A549 (cell line): ENCODE results near the gene CCNJ.
A peak's percentile ranks its signal among the peaks of the same experiment; 100 is the strongest.

Experiments
- CBX2 ChIP-seq: fragments of 200-600 bp; sonication (generic); IDR thresholded peaks from 2 replicates; pipeline ENCODE4 v1.6.1; 2016; ENCODE audit warnings: low read depth, mild to moderate bottlenecking, borderline replicate concordance
- EP300 ChIP-seq, 2 experiments: fragments of >200 bp; sonication (Bioruptor Twin); formaldehyde crosslinking; IDR thresholded peaks; 2 replicates in 1 of 2; 3 replicates in 1 of 2; pipeline ENCODE4 v1.6.1; 2016 to 2017
- ESRRA ChIP-seq: fragments of 150-350 bp; IDR thresholded peaks from 2 replicates; pipeline ENCODE4 v1.6.1; 2014; ENCODE audit warnings: mild to moderate bottlenecking, low read length, borderline replicate concordance
- HOXA7 ChIP-seq: fragments of 250-450 bp; sonication (Bioruptor Pico); IDR thresholded peaks from 2 replicates; pipeline ENCODE4 v1.5.0; 2020; ENCODE audit warnings: mild to moderate bottlenecking, moderate library complexity
- JUNB ChIP-seq: fragments of >200 bp; sonication (Bioruptor Twin); formaldehyde crosslinking; IDR thresholded peaks from 2 replicates; pipeline ENCODE4 v1.6.1; 2016
- KDM5A ChIP-seq: fragments of 200-600 bp; sonication (generic); IDR thresholded peaks from 2 replicates; pipeline ENCODE4 v1.6.1; 2016; ENCODE audit warnings: antibody characterized with exemption, mild to moderate bottlenecking
- NR3C1 ChIP-seq: fragments of >200 bp; sonication (Bioruptor Twin); formaldehyde crosslinking; IDR thresholded peaks from 3 replicates; pipeline ENCODE4 v1.6.1; 2017
- POLR2A ChIP-seq: IDR thresholded peaks from 2 replicates; pipeline ENCODE4 v1.6.1; 2012; ENCODE audit warnings: mild to moderate bottlenecking, low read length
- RAD21 ChIP-seq, 2 experiments: fragments of >200 bp in 1 of 2; sonication (Bioruptor Twin) in 1 of 2; formaldehyde crosslinking in 1 of 2; IDR thresholded peaks in 1 of 2; conservative IDR thresholded peaks in 1 of 2; 2 replicates in 1 of 2; 3 replicates in 1 of 2; pipeline ENCODE4 v1.6.1; 2012 to 2018; ENCODE audit warnings: inconsistent platforms in 1 of 2
- TF ChIP-seq, protein P1 (sequence below): fragments of >200 bp; sonication (Bioruptor Twin); formaldehyde crosslinking; IDR thresholded peaks from 3 replicates; pipeline ENCODE4 v1.5.1; 2016
- TF ChIP-seq, protein P2 (sequence below): fragments of 150-350 bp; IDR thresholded peaks from 2 replicates; pipeline ENCODE4 v1.6.1; 2014; ENCODE audit warnings: low read depth, mild to moderate bottlenecking, low read length
- TF ChIP-seq, protein P3 (sequence below): fragments of 200-600 bp; sonication (generic); IDR thresholded peaks from 2 replicates; pipeline ENCODE4 v1.6.1; 2016; ENCODE audit warnings: antibody characterized with exemption, mild to moderate bottlenecking, moderate library complexity
- TF ChIP-seq, protein P4 (sequence below): IDR thresholded peaks from 2 replicates; pipeline ENCODE4 v1.6.1; 2012; ENCODE audit warnings: low read depth, borderline replicate concordance
- TF ChIP-seq, protein P5 (sequence below): fragments of 450-650 bp; IDR thresholded peaks from 2 replicates; pipeline ENCODE4 v1.6.1; 2014; ENCODE audit warnings: antibody characterized with exemption

DNA sequence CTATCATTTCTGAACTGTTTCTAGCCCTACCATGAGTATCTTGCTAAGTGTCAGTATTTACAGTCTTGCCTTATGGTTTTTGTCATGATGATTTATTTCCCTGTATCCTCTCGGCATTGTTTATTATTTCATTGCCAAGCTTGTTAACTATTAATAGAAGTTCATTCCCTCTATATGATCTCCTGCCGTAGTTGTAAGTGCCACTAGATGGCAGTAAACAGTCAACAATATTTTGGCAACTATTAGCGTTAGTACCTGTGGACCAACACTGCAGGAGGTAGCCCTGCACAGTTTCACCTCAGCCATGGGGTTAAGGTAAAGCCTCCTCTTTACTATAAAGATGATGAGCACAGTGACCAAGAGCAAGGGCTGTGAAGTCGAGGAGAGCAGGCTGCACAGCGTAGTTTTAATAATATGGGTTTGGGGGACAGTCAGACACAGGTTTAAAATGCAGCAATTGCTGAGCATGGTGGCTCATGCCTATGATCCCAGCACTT, 26.1 kb upstream of the CCNJ start:
- no peak for TF ChIP-seq KDM5A
- TF ChIP-seq, protein P1, sequence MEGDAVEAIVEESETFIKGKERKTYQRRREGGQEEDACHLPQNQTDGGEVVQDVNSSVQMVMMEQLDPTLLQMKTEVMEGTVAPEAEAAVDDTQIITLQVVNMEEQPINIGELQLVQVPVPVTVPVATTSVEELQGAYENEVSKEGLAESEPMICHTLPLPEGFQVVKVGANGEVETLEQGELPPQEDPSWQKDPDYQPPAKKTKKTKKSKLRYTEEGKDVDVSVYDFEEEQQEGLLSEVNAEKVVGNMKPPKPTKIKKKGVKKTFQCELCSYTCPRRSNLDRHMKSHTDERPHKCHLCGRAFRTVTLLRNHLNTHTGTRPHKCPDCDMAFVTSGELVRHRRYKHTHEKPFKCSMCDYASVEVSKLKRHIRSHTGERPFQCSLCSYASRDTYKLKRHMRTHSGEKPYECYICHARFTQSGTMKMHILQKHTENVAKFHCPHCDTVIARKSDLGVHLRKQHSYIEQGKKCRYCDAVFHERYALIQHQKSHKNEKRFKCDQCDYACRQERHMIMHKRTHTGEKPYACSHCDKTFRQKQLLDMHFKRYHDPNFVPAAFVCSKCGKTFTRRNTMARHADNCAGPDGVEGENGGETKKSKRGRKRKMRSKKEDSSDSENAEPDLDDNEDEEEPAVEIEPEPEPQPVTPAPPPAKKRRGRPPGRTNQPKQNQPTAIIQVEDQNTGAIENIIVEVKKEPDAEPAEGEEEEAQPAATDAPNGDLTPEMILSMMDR = peak; percentile 85
- no peak for TF ChIP-seq JUNB
- TF ChIP-seq, protein P2, sequence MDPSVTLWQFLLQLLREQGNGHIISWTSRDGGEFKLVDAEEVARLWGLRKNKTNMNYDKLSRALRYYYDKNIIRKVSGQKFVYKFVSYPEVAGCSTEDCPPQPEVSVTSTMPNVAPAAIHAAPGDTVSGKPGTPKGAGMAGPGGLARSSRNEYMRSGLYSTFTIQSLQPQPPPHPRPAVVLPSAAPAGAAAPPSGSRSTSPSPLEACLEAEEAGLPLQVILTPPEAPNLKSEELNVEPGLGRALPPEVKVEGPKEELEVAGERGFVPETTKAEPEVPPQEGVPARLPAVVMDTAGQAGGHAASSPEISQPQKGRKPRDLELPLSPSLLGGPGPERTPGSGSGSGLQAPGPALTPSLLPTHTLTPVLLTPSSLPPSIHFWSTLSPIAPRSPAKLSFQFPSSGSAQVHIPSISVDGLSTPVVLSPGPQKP = no peak
- no peak for TF ChIP-seq NR3C1
- TF ChIP-seq ESRRA = no peak
- TF ChIP-seq HOXA7 (CRISPR knock-in tag) = no peak
- no peak for TF ChIP-seq POLR2A
- peak; percentile 81 to 87 for TF ChIP-seq RAD21 (conservative IDR thresholded peaks at IDR 0.05 in 1 of 2, IDR thresholded peaks at IDR 0.05 in 1 of 2)
- TF ChIP-seq, protein P3, sequence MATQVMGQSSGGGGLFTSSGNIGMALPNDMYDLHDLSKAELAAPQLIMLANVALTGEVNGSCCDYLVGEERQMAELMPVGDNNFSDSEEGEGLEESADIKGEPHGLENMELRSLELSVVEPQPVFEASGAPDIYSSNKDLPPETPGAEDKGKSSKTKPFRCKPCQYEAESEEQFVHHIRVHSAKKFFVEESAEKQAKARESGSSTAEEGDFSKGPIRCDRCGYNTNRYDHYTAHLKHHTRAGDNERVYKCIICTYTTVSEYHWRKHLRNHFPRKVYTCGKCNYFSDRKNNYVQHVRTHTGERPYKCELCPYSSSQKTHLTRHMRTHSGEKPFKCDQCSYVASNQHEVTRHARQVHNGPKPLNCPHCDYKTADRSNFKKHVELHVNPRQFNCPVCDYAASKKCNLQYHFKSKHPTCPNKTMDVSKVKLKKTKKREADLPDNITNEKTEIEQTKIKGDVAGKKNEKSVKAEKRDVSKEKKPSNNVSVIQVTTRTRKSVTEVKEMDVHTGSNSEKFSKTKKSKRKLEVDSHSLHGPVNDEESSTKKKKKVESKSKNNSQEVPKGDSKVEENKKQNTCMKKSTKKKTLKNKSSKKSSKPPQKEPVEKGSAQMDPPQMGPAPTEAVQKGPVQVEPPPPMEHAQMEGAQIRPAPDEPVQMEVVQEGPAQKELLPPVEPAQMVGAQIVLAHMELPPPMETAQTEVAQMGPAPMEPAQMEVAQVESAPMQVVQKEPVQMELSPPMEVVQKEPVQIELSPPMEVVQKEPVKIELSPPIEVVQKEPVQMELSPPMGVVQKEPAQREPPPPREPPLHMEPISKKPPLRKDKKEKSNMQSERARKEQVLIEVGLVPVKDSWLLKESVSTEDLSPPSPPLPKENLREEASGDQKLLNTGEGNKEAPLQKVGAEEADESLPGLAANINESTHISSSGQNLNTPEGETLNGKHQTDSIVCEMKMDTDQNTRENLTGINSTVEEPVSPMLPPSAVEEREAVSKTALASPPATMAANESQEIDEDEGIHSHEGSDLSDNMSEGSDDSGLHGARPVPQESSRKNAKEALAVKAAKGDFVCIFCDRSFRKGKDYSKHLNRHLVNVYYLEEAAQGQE = no peak
- TF ChIP-seq, protein P4, sequence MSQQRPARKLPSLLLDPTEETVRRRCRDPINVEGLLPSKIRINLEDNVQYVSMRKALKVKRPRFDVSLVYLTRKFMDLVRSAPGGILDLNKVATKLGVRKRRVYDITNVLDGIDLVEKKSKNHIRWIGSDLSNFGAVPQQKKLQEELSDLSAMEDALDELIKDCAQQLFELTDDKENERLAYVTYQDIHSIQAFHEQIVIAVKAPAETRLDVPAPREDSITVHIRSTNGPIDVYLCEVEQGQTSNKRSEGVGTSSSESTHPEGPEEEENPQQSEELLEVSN = no peak
- TF ChIP-seq, protein P5, sequence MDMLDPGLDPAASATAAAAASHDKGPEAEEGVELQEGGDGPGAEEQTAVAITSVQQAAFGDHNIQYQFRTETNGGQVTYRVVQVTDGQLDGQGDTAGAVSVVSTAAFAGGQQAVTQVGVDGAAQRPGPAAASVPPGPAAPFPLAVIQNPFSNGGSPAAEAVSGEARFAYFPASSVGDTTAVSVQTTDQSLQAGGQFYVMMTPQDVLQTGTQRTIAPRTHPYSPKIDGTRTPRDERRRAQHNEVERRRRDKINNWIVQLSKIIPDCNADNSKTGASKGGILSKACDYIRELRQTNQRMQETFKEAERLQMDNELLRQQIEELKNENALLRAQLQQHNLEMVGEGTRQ = no peak
- no peak for TF ChIP-seq CBX2
- TF ChIP-seq EP300 (IDR thresholded peaks at IDR 0.05) = no peak
